ENCODE data around the gene ADAP2.

GRCh38 chr17:30908717-30909420, 12.9 kb upstream of the ADAP2 start:
- no peak for TF ChIP-seq CTCF (IDR thresholded peaks at IDR 0.05)
- TF ChIP-seq POLR2A (IDR thresholded peaks at IDR 0.05): no peak
